RWPE2 (cell line): ENCODE measurements around the gene IFNGR1.

Source experiments
- ATAC-seq: fragments of 200-7000 bp; cut with Tn5 transposase; 3 replicates; pipeline ENCODE4 v1.9.1; 2021; ENCODE audit warnings: low read depth
- DNase-seq: peaks from one replicate; pipeline ENCODE4 v3.0.0-alpha.2; 2020; ENCODE audit warnings: low spot score
- H3K27ac ChIP-seq: fragments of 450-650 bp; 2 replicates; pipeline ENCODE4 v1.5.1; 2017; ENCODE audit warnings: mild to moderate bottlenecking; ENCODE audit not compliant: poor library complexity, severe bottlenecking
- H3K27me3 ChIP-seq: fragments of 250-450 bp; sonication (Bioruptor Pico); 2 replicates; pipeline ENCODE4 v1.5.1; 2021; ENCODE audit warnings: mild to moderate bottlenecking, moderate library complexity; ENCODE audit not compliant: insufficient read depth, poor library complexity, severe bottlenecking
- H3K36me3 ChIP-seq: fragments of 250-450 bp; sonication (Bioruptor Pico); 2 replicates; pipeline ENCODE4 v1.5.1; 2020; ENCODE audit warnings: low read depth, mild to moderate bottlenecking, moderate library complexity
- H3K4me1 ChIP-seq: fragments of 250-450 bp; sonication (Bioruptor Pico); 2 replicates; pipeline ENCODE4 v1.5.1; 2021; ENCODE audit warnings: mild to moderate bottlenecking, moderate library complexity; ENCODE audit not compliant: insufficient read depth, poor library complexity, severe bottlenecking
- H3K4me3 ChIP-seq: fragments of 250-450 bp; sonication (Bioruptor Pico); 2 replicates; pipeline ENCODE4 v1.5.1; 2021; ENCODE audit warnings: mild to moderate bottlenecking, moderate library complexity; ENCODE audit not compliant: severe bottlenecking
- H3K9me3 ChIP-seq: fragments of 250-450 bp; sonication (Bioruptor Pico); 2 replicates; pipeline ENCODE4 v1.5.1; 2021; ENCODE audit warnings: mild to moderate bottlenecking, moderate library complexity; ENCODE audit not compliant: severe bottlenecking
- CTCF ChIP-seq: fragments of 450-650 bp; IDR thresholded peaks from one replicate; pipeline ENCODE4 v1.5.1; 2017; ENCODE audit warnings: mild to moderate bottlenecking, moderate library complexity; ENCODE audit not compliant: poor library complexity, severe bottlenecking

Gene IFNGR1

DNA sequence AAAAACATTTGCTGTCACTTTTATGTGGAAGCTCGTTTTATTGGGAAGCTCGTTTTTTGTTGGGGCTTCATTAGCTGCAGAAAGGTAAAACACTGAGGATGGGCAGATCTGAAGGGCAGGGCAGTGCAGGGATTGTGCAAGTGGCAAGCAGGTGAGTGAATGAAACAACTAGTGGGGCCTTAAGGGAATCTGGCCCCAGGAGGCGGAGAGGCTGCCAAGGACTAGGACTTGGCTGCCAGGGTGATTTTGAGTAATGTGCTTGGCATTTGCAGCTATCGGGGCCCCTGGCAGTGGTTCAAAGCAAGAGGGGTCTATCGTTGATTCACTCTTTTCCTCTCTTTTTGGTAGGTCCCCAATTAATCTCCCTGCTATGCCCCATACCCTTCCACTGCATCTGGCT is 57.2 kb downstream of the IFNGR1 start:
- ATAC-seq (0 out of 3 replicates have a peak, but pooled peaks have one; percentile 33), DNase-seq (no peak)
- Histone ChIP-seq H3K27ac (peak overlapping the region; percentile 12), H3K36me3 (no peaks in the 10 kb centered on the region), H3K4me1 (peaks cover 45% of the 10 kb centered on the region), H3K27me3 (no peaks in the 10 kb centered on the region), H3K9me3 (no peaks in the 10 kb centered on the region), H3K4me3 (no peak overlapping the region)
- no peak for TF ChIP-seq CTCF

DNA sequence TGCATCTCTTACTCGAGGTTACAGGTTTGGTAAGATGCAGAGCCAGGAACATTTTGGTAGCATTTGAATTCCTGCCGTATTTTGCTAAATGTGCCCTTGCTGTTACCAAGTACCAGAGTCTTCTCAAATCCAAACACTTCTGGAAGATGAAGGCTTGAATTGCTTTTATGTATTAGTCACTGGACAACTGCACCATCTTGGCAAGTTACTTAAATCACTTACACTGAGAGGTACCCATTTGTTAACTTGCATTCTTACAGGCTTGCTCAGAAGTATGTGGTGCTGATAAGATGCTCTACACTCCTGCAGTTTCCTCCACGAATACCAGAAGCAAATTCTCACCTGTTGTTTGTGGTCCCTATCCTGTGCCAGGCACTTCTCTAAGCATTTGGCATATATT is 58.4 kb downstream of the IFNGR1 start:
- ATAC-seq (peak; percentile 74), DNase-seq (no peak)
- Histone ChIP-seq H3K27ac (no peak overlapping the region), H3K36me3 (no peaks in the 10 kb centered on the region), H3K27me3 (no peaks in the 10 kb centered on the region), H3K9me3 (no peaks in the 10 kb centered on the region), H3K4me3 (no peak overlapping the region), H3K4me1 (peaks cover 56% of the 10 kb centered on the region)
- no peak for TF ChIP-seq CTCF

DNA sequence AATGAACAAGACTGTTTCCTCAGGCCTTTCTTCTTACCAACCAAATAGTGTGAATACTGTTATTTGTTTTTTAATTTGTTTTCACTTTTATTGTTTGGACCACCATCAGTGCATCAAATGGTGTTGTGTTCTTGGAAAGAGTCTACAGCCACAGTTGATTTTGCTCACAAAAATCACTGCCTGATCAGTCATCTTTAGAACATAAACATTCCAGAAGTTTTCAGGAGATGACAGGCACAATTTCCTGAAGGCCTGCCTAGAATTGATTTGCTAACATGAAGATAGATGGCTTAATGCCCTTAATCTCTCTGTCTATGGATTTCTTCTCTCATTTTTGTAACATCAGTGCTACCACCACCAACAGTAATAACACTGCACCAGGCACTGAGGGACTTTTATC is 59.3 kb downstream of the IFNGR1 start:
- no peak overlapping the region for H3K27ac ChIP-seq
- ATAC-seq (no peak), DNase-seq (no peak)
- peaks cover 64% of the 10 kb centered on the region for H3K4me1 ChIP-seq
- no peak for TF ChIP-seq CTCF
- no peak overlapping the region for H3K4me3 ChIP-seq
- no peaks in the 10 kb centered on the region for H3K27me3 ChIP-seq
- no peaks in the 10 kb centered on the region for H3K9me3 ChIP-seq
- H3K36me3 ChIP-seq = no peaks in the 10 kb centered on the region

DNA sequence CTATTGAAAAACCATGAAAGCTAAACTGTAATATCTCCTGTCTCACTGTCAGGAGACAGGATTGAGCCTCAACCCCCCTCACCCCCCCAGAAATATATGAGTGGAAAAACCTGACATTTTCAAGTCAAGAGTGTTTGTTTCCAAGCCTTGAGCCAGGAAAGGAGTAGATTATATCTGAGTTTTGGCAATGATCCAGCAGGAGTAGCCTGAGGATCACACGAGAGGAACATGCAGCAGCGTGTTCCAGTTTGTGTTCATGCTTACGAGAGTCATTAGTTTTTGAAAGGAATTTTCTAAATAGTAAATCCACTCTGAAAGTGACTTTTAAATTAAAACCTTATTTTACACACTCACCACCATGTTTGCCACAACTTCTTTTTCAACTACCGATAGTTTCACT is 61.6 kb downstream of the IFNGR1 start:
- peak overlapping the region; percentile 19 for H3K27ac ChIP-seq
- H3K4me3 ChIP-seq = no peak overlapping the region
- TF ChIP-seq CTCF = no peak
- H3K27me3 ChIP-seq = no peaks in the 10 kb centered on the region
- H3K36me3 ChIP-seq = no peaks in the 10 kb centered on the region
- no peaks in the 10 kb centered on the region for H3K9me3 ChIP-seq
- ATAC-seq = peak; percentile 38; the same call in 1 of the 3 replicates
- no peak for DNase-seq
- peaks cover 63% of the 10 kb centered on the region for H3K4me1 ChIP-seq

- H3K27ac ChIP-seq = no peak overlapping the region
- no peak for ATAC-seq
Measured at GRCh38 chr6:137156650-137157049, 62.5 kb downstream of the IFNGR1 start.

More at GRCh38 chr6:137156650-137157049, 62.5 kb downstream of the IFNGR1 start:
- Histone ChIP-seq H3K36me3 (no peaks in the 10 kb centered on the region), H3K4me3 (no peak overlapping the region), H3K27me3 (no peaks in the 10 kb centered on the region), H3K4me1 (peaks cover 53% of the 10 kb centered on the region), H3K9me3 (no peaks in the 10 kb centered on the region)
- TF ChIP-seq CTCF = no peak
- no peak for DNase-seq
